Measurements from ENCODE around the gene TBC1D2. TPM values are rescaled to one million over a fixed set of nuclear protein-coding genes. Genes with fewer than 3 reads are reported as not detected.

Gene TBC1D2
- total and polyA plus RNA-seq, 4 donors = 2.8 to 5.1 (median 3.7) TPM

- no peaks in the 10 kb centered on the region for H3K27me3 ChIP-seq (ENCODE audit: control insufficient read depth in 4 of 4, insufficient read depth in 4 of 4, low read length in 3 of 4)
- peaks cover 0 to 4% (median 0%) of the 10 kb centered on the region in 4 donors for H3K36me3 ChIP-seq (ENCODE audit: control insufficient read depth in 4 of 4, insufficient read depth in 3 of 4, low read depth in 1 of 4, low read length in 3 of 4)
- no peak for DNase-seq (ENCODE audit: low spot score)
- no peak overlapping the region for H3K27ac ChIP-seq (ENCODE audit: low read depth in 1 of 2, low read length in 2 of 2)
- 44% methylated on average over 5 of the region's 5 CpGs for WGBS
- H3K9me3 ChIP-seq (ENCODE audit: control insufficient read depth in 4 of 4, low read length in 3 of 4) = no peaks in the 10 kb centered on the region
- H3K4me3 ChIP-seq (ENCODE audit: low read depth in 1 of 3, low read length in 3 of 3) = peak overlapping the region; percentile 83 to 97 (median 84)
- no peak for TF ChIP-seq GABPA (IDR thresholded peaks at IDR 0.05 in 1 of 2, conservative IDR thresholded peaks at IDR 0.05 in 1 of 2)
- TF ChIP-seq MAX (IDR thresholded peaks at IDR 0.05) = no peak
- no peak for TF ChIP-seq EGR1 (IDR thresholded peaks at IDR 0.05; ENCODE audit: low read depth in 2 of 2)
- TF ChIP-seq ZBTB33 (IDR thresholded peaks at IDR 0.05) = no peak
- no peak for TF ChIP-seq RXRA (IDR thresholded peaks at IDR 0.05)
- peak overlapping the region; percentile 34 to 53 for H3K9ac ChIP-seq (ENCODE audit: low read depth in 1 of 2, low read length in 2 of 2)
- H3K4me1 ChIP-seq (ENCODE audit: control insufficient read depth in 4 of 4, insufficient read depth in 4 of 4, low read length in 3 of 4) = peaks cover 4 to 19% (median 15%) of the 10 kb centered on the region in 4 donors
Observed at GRCh38 chr9:98254228-98255060, 1.0 kb downstream of the TBC1D2 start.

GRCh38 chr9:98253565-98253964, 1.9 kb downstream of the TBC1D2 start:
- H3K27ac ChIP-seq (ENCODE audit: low read depth in 1 of 2, low read length in 2 of 2) = no peak overlapping the region
- H3K27me3 ChIP-seq (ENCODE audit: control insufficient read depth in 4 of 4, insufficient read depth in 4 of 4, low read length in 3 of 4) = no peaks in the 10 kb centered on the region
- H3K4me3 ChIP-seq (ENCODE audit: low read depth in 1 of 3, low read length in 3 of 3) = no peak overlapping the region
- no peak overlapping the region for H3K9ac ChIP-seq (ENCODE audit: low read depth in 1 of 2, low read length in 2 of 2)
- H3K36me3 ChIP-seq (ENCODE audit: control insufficient read depth in 4 of 4, insufficient read depth in 3 of 4, low read depth in 1 of 4, low read length in 3 of 4) = peaks cover 0 to 4% (median 0%) of the 10 kb centered on the region in 4 donors
- TF ChIP-seq FOXA1 (IDR thresholded peaks at IDR 0.05) (no peak), EGR1 (IDR thresholded peaks at IDR 0.05; ENCODE audit: low read depth in 2 of 2) (no peak), NR2F2 (IDR thresholded peaks at IDR 0.05) (no peak), HNF4G (IDR thresholded peaks at IDR 0.05) (no peak), SP1 (IDR thresholded peaks at IDR 0.05) (no peak), RXRA (IDR thresholded peaks at IDR 0.05) (no peak), FOXA2 (IDR thresholded peaks at IDR 0.05) (no peak), REST (IDR thresholded peaks at IDR 0.05) (no peak), RAD21 (IDR thresholded peaks at IDR 0.05) (no peak), HNF4A (conservative IDR thresholded peaks at IDR 0.05) (no peak), ZBTB33 (IDR thresholded peaks at IDR 0.05) (no peak), ATF3 (IDR thresholded peaks at IDR 0.05) (no peak), TAF1 (conservative IDR thresholded peaks at IDR 0.05) (no peak), YY1 (IDR thresholded peaks at IDR 0.05) (no peak), GABPA (IDR thresholded peaks at IDR 0.05 in 1 of 2, conservative IDR thresholded peaks at IDR 0.05 in 1 of 2) (no peak), MAX (IDR thresholded peaks at IDR 0.05) (no peak), JUND (IDR thresholded peaks at IDR 0.05) (no peak), CTCF (IDR thresholded peaks at IDR 0.05; ENCODE audit: low read depth, low read length, missing input control) (no peak)
- H3K9me3 ChIP-seq (ENCODE audit: control insufficient read depth in 4 of 4, low read length in 3 of 4) = no peaks in the 10 kb centered on the region
- peaks cover 4 to 19% (median 15%) of the 10 kb centered on the region in 4 donors for H3K4me1 ChIP-seq (ENCODE audit: control insufficient read depth in 4 of 4, insufficient read depth in 4 of 4, low read length in 3 of 4)
- DNase-seq (ENCODE audit: low spot score) = no peak
- WGBS = 88% methylated on average over 3 of the region's 3 CpGs

Data from liver (tissue), 9 donors.